ENCODE measurements around the gene HRH1. TPM values are rescaled to one million over a fixed set of nuclear protein-coding genes. Genes with fewer than 3 reads are reported as not detected.

The HRH1 gene
- total and polyA plus RNA-seq, 2 donors, result 1.6 to 2.4 TPM

DNA sequence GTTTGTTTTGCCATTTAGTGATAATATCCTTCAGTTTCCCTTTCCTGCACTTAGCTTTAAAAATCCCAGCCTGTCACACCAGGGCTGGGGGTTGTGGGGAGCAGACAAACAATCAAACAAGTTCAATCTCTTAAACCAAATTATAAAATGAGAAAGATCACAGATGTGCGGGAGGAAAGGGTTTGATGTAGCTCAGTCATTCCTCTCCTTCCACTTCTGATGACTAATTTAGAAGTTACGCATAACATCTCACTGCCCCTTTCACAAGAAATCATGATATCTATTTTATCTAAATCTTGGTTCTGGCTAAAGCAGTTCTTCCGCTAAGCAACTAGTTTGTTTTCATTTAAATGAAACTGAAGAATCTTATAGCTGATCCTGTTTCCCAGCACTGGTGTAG, 83.8 kb downstream of the HRH1 start:
- Histone ChIP-seq H3K27ac (ENCODE audit: low read depth in 1 of 2, low read length in 1 of 2) (no peak overlapping the region), H3K36me3 (ENCODE audit: control insufficient read depth in 2 of 2, insufficient read depth in 2 of 2, low read length in 1 of 2) (no peaks in the 10 kb centered on the region), H3K9me3 (ENCODE audit: control insufficient read depth in 2 of 2, insufficient read depth in 1 of 2, low read length in 1 of 2) (no peaks in the 10 kb centered on the region), H3K4me3 (ENCODE audit: low read length in 2 of 2) (no peak overlapping the region), H3K4me1 (ENCODE audit: control insufficient read depth in 2 of 2, insufficient read depth in 2 of 2, low read length in 2 of 2) (no peaks in the 10 kb centered on the region), H3K27me3 (ENCODE audit: control insufficient read depth in 2 of 2, insufficient read depth in 1 of 2, low read length in 1 of 2) (no peaks in the 10 kb centered on the region)
- DNase-seq (ENCODE audit: low read depth in 6 of 9, low spot score in 9 of 9), result no peak
- WGBS, result 96% methylated on average over 3 of the region's 3 CpGs

- no peak for DNase-seq (ENCODE audit: low read depth in 6 of 9, low spot score in 9 of 9)
- WGBS, result 93% methylated on average over 1 of the region's 1 CpG
- no peaks in the 10 kb centered on the region for H3K36me3 ChIP-seq (ENCODE audit: control insufficient read depth in 2 of 2, insufficient read depth in 2 of 2, low read length in 1 of 2)
- H3K27ac ChIP-seq (ENCODE audit: low read depth in 1 of 2, low read length in 1 of 2), result no peak overlapping the region
- H3K4me3 ChIP-seq (ENCODE audit: low read length in 2 of 2), result no peak overlapping the region
- H3K9me3 ChIP-seq (ENCODE audit: control insufficient read depth in 2 of 2, insufficient read depth in 1 of 2, low read length in 1 of 2), result no peaks in the 10 kb centered on the region
- no peaks in the 10 kb centered on the region for H3K4me1 ChIP-seq (ENCODE audit: control insufficient read depth in 2 of 2, insufficient read depth in 2 of 2, low read length in 2 of 2)
- H3K27me3 ChIP-seq (ENCODE audit: control insufficient read depth in 2 of 2, insufficient read depth in 1 of 2, low read length in 1 of 2), result no peaks in the 10 kb centered on the region
These were observed 84.6 kb downstream of the HRH1 start for GRCh38 chr3:11238880-11239279.

- no peak overlapping the region for H3K27ac ChIP-seq (ENCODE audit: low read depth in 1 of 2, low read length in 1 of 2)
- H3K27me3 ChIP-seq (ENCODE audit: control insufficient read depth in 2 of 2, insufficient read depth in 1 of 2, low read length in 1 of 2), result no peaks in the 10 kb centered on the region
- DNase-seq (ENCODE audit: low read depth in 6 of 9, low spot score in 9 of 9), result no peak
- H3K36me3 ChIP-seq (ENCODE audit: control insufficient read depth in 2 of 2, insufficient read depth in 2 of 2, low read length in 1 of 2), result no peaks in the 10 kb centered on the region
- 92% methylated on average over 1 of the region's 1 CpG for WGBS
- H3K9me3 ChIP-seq (ENCODE audit: control insufficient read depth in 2 of 2, insufficient read depth in 1 of 2, low read length in 1 of 2), result no peaks in the 10 kb centered on the region
- no peak overlapping the region for H3K4me3 ChIP-seq (ENCODE audit: low read length in 2 of 2)
- H3K4me1 ChIP-seq (ENCODE audit: control insufficient read depth in 2 of 2, insufficient read depth in 2 of 2, low read length in 2 of 2), result no peaks in the 10 kb centered on the region
These were observed 85.5 kb downstream of the HRH1 start for GRCh38 chr3:11239796-11240195.

- Histone ChIP-seq H3K4me1 (ENCODE audit: control insufficient read depth in 2 of 2, insufficient read depth in 2 of 2, low read length in 2 of 2) (no peaks in the 10 kb centered on the region), H3K9me3 (ENCODE audit: control insufficient read depth in 2 of 2, insufficient read depth in 1 of 2, low read length in 1 of 2) (no peaks in the 10 kb centered on the region), H3K4me3 (ENCODE audit: low read length in 2 of 2) (no peak overlapping the region), H3K36me3 (ENCODE audit: control insufficient read depth in 2 of 2, insufficient read depth in 2 of 2, low read length in 1 of 2) (no peaks in the 10 kb centered on the region), H3K27ac (ENCODE audit: low read depth in 1 of 2, low read length in 1 of 2) (no peak overlapping the region), H3K27me3 (ENCODE audit: control insufficient read depth in 2 of 2, insufficient read depth in 1 of 2, low read length in 1 of 2) (no peaks in the 10 kb centered on the region)
- WGBS, result 98% methylated on average over 1 of the region's 1 CpG
- no peak for DNase-seq (ENCODE audit: low read depth in 6 of 9, low spot score in 9 of 9)
These were observed 86.2 kb downstream of the HRH1 start for GRCh38 chr3:11240496-11240895.

DNA sequence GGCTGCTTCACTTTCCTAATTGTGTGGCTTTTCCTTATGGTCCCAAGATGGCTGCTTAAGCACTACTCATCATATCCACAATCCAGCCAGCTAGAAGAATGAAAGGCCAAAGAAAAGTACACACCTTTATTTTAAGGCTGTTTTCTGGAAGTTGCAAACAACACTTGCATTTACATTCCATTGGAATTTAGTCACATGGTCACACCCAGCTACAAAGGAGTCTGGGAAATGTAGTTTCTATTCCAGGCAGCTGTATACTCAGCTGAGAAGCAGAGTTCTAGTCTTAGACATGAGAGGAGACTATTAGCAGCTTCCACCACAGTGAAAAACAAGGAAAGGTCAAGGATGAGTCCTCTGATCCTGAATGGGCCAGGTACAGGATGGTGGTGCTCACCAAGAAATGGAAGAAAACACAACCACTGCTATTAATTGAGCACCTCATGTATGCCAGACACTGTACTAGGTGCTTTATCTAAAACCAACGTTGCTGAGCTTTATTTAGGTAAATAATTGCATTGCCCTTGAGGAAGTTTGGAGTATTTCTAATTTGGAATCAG, 89.9 kb downstream of the HRH1 start:
- Histone ChIP-seq H3K36me3 (ENCODE audit: control insufficient read depth in 2 of 2, insufficient read depth in 2 of 2, low read length in 1 of 2) (no peaks in the 10 kb centered on the region), H3K27ac (ENCODE audit: low read depth in 1 of 2, low read length in 1 of 2) (no peak overlapping the region), H3K4me3 (ENCODE audit: low read length in 2 of 2) (no peak overlapping the region), H3K4me1 (ENCODE audit: control insufficient read depth in 2 of 2, insufficient read depth in 2 of 2, low read length in 2 of 2) (no peaks in the 10 kb centered on the region), H3K27me3 (ENCODE audit: control insufficient read depth in 2 of 2, insufficient read depth in 1 of 2, low read length in 1 of 2) (no peaks in the 10 kb centered on the region), H3K9me3 (ENCODE audit: control insufficient read depth in 2 of 2, insufficient read depth in 1 of 2, low read length in 1 of 2) (no peaks in the 10 kb centered on the region)
- 88% methylated on average over 1 of the region's 1 CpG for WGBS
- DNase-seq (ENCODE audit: low read depth in 6 of 9, low spot score in 9 of 9), result no peak

GRCh38 chr3:11245276-11245675, 91.0 kb downstream of the HRH1 start:
- H3K4me3 ChIP-seq (ENCODE audit: low read length in 2 of 2), result no peak overlapping the region
- no peaks in the 10 kb centered on the region for H3K27me3 ChIP-seq (ENCODE audit: control insufficient read depth in 2 of 2, insufficient read depth in 1 of 2, low read length in 1 of 2)
- H3K36me3 ChIP-seq (ENCODE audit: control insufficient read depth in 2 of 2, insufficient read depth in 2 of 2, low read length in 1 of 2), result no peaks in the 10 kb centered on the region
- no peak for DNase-seq (ENCODE audit: low read depth in 6 of 9, low spot score in 9 of 9)
- no peak overlapping the region for H3K27ac ChIP-seq (ENCODE audit: low read depth in 1 of 2, low read length in 1 of 2)
- 94% methylated on average over 8 of the region's 8 CpGs for WGBS
- no peaks in the 10 kb centered on the region for H3K4me1 ChIP-seq (ENCODE audit: control insufficient read depth in 2 of 2, insufficient read depth in 2 of 2, low read length in 2 of 2)
- H3K9me3 ChIP-seq (ENCODE audit: control insufficient read depth in 2 of 2, insufficient read depth in 1 of 2, low read length in 1 of 2), result no peaks in the 10 kb centered on the region

DNA sequence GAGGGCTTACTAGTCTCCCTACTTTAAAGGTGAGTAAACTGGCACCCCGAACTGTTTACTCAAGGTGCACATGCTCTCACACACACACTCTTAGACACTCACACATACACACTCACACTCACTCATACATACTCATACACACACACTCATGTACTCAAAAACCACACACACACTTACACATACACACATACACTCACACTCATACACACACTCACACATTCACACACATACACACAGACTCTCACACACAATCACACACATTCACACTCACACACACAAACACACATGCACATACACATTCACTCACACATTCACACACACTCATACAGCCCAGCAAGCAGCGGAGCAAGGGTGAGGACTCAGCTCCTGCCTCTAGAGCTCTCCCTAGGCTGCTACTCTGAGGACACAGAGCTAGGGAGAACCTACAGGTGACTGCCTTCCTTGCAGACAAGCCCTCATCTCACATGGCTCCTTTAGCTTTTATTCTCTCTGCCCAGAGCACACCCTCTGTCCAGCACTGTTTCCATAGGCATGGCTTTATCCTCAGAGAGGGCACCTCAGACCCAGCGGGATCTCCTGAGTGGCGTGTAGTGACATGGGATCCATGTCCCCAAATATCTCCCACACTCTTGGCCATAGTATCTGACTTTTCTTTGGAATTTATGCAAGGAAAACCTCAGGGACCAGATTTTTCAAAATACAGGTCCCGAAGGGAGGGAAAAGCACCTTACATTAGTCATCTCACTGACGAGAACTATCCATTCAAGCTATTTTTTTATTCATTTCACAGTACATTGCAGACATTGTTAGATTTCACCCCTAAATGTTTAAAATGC, 91.8 kb downstream of the HRH1 start:
- H3K4me3 ChIP-seq (ENCODE audit: low read length in 2 of 2), result no peak overlapping the region
- DNase-seq (ENCODE audit: low read depth in 6 of 9, low spot score in 9 of 9), result no peak
- no peaks in the 10 kb centered on the region for H3K36me3 ChIP-seq (ENCODE audit: control insufficient read depth in 2 of 2, insufficient read depth in 2 of 2, low read length in 1 of 2)
- WGBS, result 96% methylated on average over 6 of the region's 6 CpGs
- H3K4me1 ChIP-seq (ENCODE audit: control insufficient read depth in 2 of 2, insufficient read depth in 2 of 2, low read length in 2 of 2), result no peaks in the 10 kb centered on the region
- H3K9me3 ChIP-seq (ENCODE audit: control insufficient read depth in 2 of 2, insufficient read depth in 1 of 2, low read length in 1 of 2), result no peaks in the 10 kb centered on the region
- no peaks in the 10 kb centered on the region for H3K27me3 ChIP-seq (ENCODE audit: control insufficient read depth in 2 of 2, insufficient read depth in 1 of 2, low read length in 1 of 2)
- H3K27ac ChIP-seq (ENCODE audit: low read depth in 1 of 2, low read length in 1 of 2), result no peak overlapping the region

- Histone ChIP-seq H3K4me3 (ENCODE audit: low read length in 2 of 2) (no peak overlapping the region), H3K27me3 (ENCODE audit: control insufficient read depth in 2 of 2, insufficient read depth in 1 of 2, low read length in 1 of 2) (no peaks in the 10 kb centered on the region), H3K27ac (ENCODE audit: low read depth in 1 of 2, low read length in 1 of 2) (no peak overlapping the region), H3K36me3 (ENCODE audit: control insufficient read depth in 2 of 2, insufficient read depth in 2 of 2, low read length in 1 of 2) (no peaks in the 10 kb centered on the region), H3K4me1 (ENCODE audit: control insufficient read depth in 2 of 2, insufficient read depth in 2 of 2, low read length in 2 of 2) (no peaks in the 10 kb centered on the region), H3K9me3 (ENCODE audit: control insufficient read depth in 2 of 2, insufficient read depth in 1 of 2, low read length in 1 of 2) (no peaks in the 10 kb centered on the region)
- no peak for DNase-seq (ENCODE audit: low read depth in 6 of 9, low spot score in 9 of 9)
- WGBS, result over 99% methylated on average over 2 of the region's 2 CpGs
These were observed 92.3 kb downstream of the HRH1 start for GRCh38 chr3:11246663-11246970.

DNA sequence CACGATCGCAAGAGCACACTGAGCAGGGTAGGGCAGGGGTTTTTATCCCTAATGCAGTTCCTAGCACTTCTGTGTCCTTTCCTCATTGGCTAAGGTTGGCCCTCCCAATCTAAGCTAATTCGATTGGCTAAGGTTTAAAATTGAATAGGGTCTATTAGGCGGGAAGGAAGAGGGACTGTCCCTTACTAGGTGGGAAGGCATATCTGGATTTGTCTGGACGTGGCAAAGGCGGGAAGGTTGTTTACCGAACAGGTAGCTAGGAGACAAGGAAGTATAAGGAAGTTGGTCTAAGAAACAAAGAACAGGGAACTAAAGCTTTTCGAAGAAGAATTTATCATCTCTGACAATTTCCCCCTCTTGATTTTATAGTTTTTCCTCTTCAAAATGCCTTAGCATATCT, 93.1 kb downstream of the HRH1 start:
- H3K36me3 ChIP-seq (ENCODE audit: control insufficient read depth in 2 of 2, insufficient read depth in 2 of 2, low read length in 1 of 2), result no peaks in the 10 kb centered on the region
- DNase-seq (ENCODE audit: low read depth in 6 of 9, low spot score in 9 of 9), result no peak
- H3K27me3 ChIP-seq (ENCODE audit: control insufficient read depth in 2 of 2, insufficient read depth in 1 of 2, low read length in 1 of 2), result no peaks in the 10 kb centered on the region
- H3K27ac ChIP-seq (ENCODE audit: low read depth in 1 of 2, low read length in 1 of 2), result no peak overlapping the region
- no peaks in the 10 kb centered on the region for H3K4me1 ChIP-seq (ENCODE audit: control insufficient read depth in 2 of 2, insufficient read depth in 2 of 2, low read length in 2 of 2)
- H3K9me3 ChIP-seq (ENCODE audit: control insufficient read depth in 2 of 2, insufficient read depth in 1 of 2, low read length in 1 of 2), result no peaks in the 10 kb centered on the region
- 58% methylated on average over 8 of the region's 8 CpGs for WGBS
- no peak overlapping the region for H3K4me3 ChIP-seq (ENCODE audit: low read length in 2 of 2)

All from thymus (tissue), 11 donors.